ENCODE data around the gene LRRC32.

The LRRC32 gene

GRCh38 chr11:76658651-76659650 is 11.6 kb downstream of the LRRC32 start:
- Histone ChIP-seq H3K4me3 (ENCODE audit: low read depth in 1 of 2, low read length in 1 of 2) (no peak overlapping the region), H3K27me3 (peaks cover 33% of the 10 kb centered on the region), H3K4me1 (ENCODE audit: control insufficient read depth in 1 of 2, insufficient read depth in 1 of 2, low read depth in 1 of 2, low read length in 1 of 2) (no peaks in the 10 kb centered on the region), H3K9me3 (no peaks in the 10 kb centered on the region), H3K36me3 (no peaks in the 10 kb centered on the region), H3K27ac (no peak overlapping the region)
- TF ChIP-seq CTCF (IDR thresholded peaks at IDR 0.05), result no peak

GRCh38 chr11:76658231-76658630 is 12.3 kb downstream of the LRRC32 start:
- no peak overlapping the region for H3K4me3 ChIP-seq (ENCODE audit: low read depth in 1 of 2, low read length in 1 of 2)
- peaks cover 28% of the 10 kb centered on the region for H3K27me3 ChIP-seq
- TF ChIP-seq CTCF (IDR thresholded peaks at IDR 0.05), result no peak
- no peak overlapping the region for H3K27ac ChIP-seq
- H3K4me1 ChIP-seq (ENCODE audit: control insufficient read depth in 1 of 2, insufficient read depth in 1 of 2, low read depth in 1 of 2, low read length in 1 of 2), result no peaks in the 10 kb centered on the region
- H3K9me3 ChIP-seq, result no peaks in the 10 kb centered on the region
- no peaks in the 10 kb centered on the region for H3K36me3 ChIP-seq

- Histone ChIP-seq H3K4me3 (ENCODE audit: low read depth in 1 of 2, low read length in 1 of 2) (no peak overlapping the region), H3K27ac (no peak overlapping the region), H3K36me3 (no peaks in the 10 kb centered on the region), H3K4me1 (ENCODE audit: control insufficient read depth in 1 of 2, insufficient read depth in 1 of 2, low read depth in 1 of 2, low read length in 1 of 2) (no peaks in the 10 kb centered on the region), H3K27me3 (peaks cover 28% of the 10 kb centered on the region), H3K9me3 (no peaks in the 10 kb centered on the region)
- TF ChIP-seq CTCF (IDR thresholded peaks at IDR 0.05), result no peak
Observed at GRCh38 chr11:76657187-76658170, 13.1 kb downstream of the LRRC32 start.

- Histone ChIP-seq H3K4me3 (ENCODE audit: low read depth in 1 of 2, low read length in 1 of 2) (no peak overlapping the region), H3K27ac (no peak overlapping the region), H3K9me3 (no peaks in the 10 kb centered on the region), H3K4me1 (ENCODE audit: control insufficient read depth in 1 of 2, insufficient read depth in 1 of 2, low read depth in 1 of 2, low read length in 1 of 2) (no peaks in the 10 kb centered on the region), H3K36me3 (no peaks in the 10 kb centered on the region), H3K27me3 (peaks cover 28% of the 10 kb centered on the region)
- TF ChIP-seq CTCF (IDR thresholded peaks at IDR 0.05), result no peak
Observed at GRCh38 chr11:76656571-76657081, 13.9 kb downstream of the LRRC32 start.

GRCh38 chr11:76656050-76656531 is 14.5 kb downstream of the LRRC32 start:
- no peak for TF ChIP-seq CTCF (IDR thresholded peaks at IDR 0.05)
- Histone ChIP-seq H3K9me3 (no peaks in the 10 kb centered on the region), H3K27me3 (peaks cover 28% of the 10 kb centered on the region), H3K36me3 (no peaks in the 10 kb centered on the region), H3K4me3 (ENCODE audit: low read depth in 1 of 2, low read length in 1 of 2) (no peak overlapping the region), H3K27ac (no peak overlapping the region), H3K4me1 (ENCODE audit: control insufficient read depth in 1 of 2, insufficient read depth in 1 of 2, low read depth in 1 of 2, low read length in 1 of 2) (no peaks in the 10 kb centered on the region)

Data from neutrophil (primary cell).